Esophagus squamous epithelium (tissue), 4 donors: ENCODE results near the gene GLYATL3.

Source experiments
- POLR2A ChIP-seq, 4 donors: fragments of 450-650 bp; IDR thresholded peaks; one replicate each; pipeline ENCODE4 v1.6.1; 2017; ENCODE audit warnings: antibody characterized with exemption in 4 of 4, mild to moderate bottlenecking in 4 of 4, moderate library complexity in 3 of 4
- TF ChIP-seq, protein P1 (sequence below), 6 experiments: fragments of 450-650 bp in 4 of 6; fragments of 200-600 bp in 2 of 6; sonication (generic) in 2 of 6; IDR thresholded peaks; one replicate each; pipeline ENCODE4 v1.5.1; 2016 to 2019; ENCODE audit warnings: antibody characterized with exemption in 6 of 6, mild to moderate bottlenecking in 4 of 6, moderate library complexity in 4 of 6

DNA sequence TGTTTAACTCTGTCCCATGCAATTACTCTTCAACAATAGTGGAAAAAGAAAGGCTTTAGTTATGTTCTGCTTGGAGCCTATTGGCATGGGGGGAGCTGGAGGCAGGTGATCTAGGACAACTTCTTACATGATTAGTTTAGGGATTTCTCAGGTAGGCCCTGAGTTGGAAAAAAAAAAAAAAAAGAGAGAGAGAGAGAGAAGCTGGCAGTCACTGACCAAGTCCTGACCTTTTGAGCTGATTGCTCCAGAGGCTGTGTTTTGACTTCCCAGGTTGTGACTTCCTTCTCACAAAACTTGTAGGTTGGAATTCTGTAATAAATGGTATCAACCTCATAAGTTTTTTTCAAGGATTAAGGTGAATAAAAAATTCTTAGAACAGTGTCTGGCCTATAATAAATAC is 58.5 kb downstream of the GLYATL3 start:
- TF ChIP-seq, protein P1, sequence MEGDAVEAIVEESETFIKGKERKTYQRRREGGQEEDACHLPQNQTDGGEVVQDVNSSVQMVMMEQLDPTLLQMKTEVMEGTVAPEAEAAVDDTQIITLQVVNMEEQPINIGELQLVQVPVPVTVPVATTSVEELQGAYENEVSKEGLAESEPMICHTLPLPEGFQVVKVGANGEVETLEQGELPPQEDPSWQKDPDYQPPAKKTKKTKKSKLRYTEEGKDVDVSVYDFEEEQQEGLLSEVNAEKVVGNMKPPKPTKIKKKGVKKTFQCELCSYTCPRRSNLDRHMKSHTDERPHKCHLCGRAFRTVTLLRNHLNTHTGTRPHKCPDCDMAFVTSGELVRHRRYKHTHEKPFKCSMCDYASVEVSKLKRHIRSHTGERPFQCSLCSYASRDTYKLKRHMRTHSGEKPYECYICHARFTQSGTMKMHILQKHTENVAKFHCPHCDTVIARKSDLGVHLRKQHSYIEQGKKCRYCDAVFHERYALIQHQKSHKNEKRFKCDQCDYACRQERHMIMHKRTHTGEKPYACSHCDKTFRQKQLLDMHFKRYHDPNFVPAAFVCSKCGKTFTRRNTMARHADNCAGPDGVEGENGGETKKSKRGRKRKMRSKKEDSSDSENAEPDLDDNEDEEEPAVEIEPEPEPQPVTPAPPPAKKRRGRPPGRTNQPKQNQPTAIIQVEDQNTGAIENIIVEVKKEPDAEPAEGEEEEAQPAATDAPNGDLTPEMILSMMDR (IDR thresholded peaks at IDR 0.05): no peak
- TF ChIP-seq POLR2A (IDR thresholded peaks at IDR 0.05): no peak
